M059J (cell line): Measurements from ENCODE around the gene FKBP3. TPM values are rescaled to one million over a fixed set of nuclear protein-coding genes. Genes with fewer than 3 reads are reported as not detected.
"Not testable (repeated sequence)": the region's sequence is repeated elsewhere in the genome, so short reads cannot be mapped to it uniquely, and the experiment has no call there.

ENCODE experiments used
- DNase-seq: peaks from one replicate; pipeline ENCODE4 v3.0.0-alpha.2; 2012; ENCODE audit warnings: low read depth
- total RNA-seq: library from RNA; depleted of rRNA; stranded (reverse); fragments of >200 nt; shearing (Covaris generic); gene quantifications from 2 replicates; pipeline ENCODE4 v1.2.3, GENCODE V29; 2014

Gene FKBP3
- total RNA-seq, 1 experiment from 2014 or later: 64.0 TPM

DNA sequence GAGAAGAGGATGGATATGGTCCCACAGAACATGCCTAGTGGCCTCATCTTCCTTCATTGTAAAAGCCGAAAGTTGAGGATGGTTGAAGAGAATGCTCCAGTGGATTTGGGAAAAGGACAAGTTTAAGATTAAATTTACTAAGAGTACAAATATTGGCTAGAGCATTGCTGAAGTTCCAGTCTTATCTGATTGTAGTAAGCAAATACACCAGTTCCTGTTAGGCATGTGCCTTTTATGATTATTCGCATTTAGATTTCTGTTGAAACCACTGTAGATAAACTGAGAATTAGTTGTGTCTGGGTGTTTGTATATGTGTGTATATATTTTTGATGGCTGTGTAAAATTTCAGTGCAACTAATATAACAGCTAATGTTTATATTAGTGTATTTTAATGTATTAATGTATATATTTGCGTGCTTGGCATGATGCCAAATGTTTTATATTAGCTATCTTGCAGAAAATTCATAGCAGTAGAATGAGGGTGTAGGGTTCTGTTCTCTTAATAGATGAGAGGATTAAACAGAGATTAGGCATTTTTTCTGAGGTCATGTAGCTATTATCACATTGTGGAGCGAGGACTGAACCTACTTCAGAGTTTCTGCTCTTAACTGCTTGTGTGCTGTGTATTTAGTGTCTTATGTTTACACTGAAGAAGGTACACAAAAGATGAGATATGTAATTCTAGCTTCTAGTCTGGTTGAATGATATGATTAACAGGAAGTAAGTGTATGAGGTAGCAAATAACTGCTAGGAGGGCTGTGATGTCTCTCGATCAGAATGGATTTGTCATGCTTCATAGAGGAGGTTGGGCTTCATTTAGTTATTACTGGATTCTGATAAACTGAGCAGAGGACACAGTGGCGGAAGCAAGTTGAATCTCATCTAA lies 21.1 kb downstream of the FKBP3 start:
- no peak for DNase-seq

DNA sequence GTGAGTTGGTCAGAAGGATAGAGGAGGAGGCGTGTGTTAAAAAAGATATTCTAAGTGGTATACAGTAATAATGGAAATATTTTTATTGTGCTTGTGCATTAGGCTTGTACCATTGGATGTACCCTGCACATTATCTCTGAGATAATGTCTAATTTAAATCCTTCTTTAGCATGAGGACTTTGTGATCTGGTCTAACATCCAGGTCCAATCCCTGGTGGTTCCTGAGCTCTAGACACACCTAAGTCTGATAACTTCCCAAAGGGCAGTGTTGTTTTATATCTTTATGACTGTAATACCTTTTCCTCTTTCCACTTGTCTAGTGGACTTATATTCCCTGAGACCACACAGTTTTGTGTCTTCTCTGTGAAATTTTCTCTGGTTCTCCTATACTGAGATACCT lies 29.7 kb downstream of the FKBP3 start:
- no peak for DNase-seq

DNA sequence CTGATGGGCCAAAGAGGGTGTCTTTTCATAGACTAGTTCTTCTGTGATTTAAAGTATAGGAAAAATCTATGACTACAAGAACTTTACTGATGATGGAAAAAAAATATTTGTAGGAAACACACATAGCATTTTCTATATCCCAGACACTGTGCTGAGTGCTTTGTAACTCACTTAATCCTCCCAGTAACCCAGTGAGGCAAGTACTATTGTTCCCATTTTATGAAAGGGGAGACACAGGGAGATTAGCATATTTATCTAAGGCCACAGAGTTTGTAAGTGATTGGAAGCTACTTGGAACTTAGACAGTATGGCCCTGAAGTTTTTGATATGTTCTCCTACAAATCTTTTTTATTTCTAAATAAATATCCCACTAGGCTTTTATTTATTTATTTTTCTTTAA lies 30.5 kb downstream of the FKBP3 start:
- no peak for DNase-seq

DNA sequence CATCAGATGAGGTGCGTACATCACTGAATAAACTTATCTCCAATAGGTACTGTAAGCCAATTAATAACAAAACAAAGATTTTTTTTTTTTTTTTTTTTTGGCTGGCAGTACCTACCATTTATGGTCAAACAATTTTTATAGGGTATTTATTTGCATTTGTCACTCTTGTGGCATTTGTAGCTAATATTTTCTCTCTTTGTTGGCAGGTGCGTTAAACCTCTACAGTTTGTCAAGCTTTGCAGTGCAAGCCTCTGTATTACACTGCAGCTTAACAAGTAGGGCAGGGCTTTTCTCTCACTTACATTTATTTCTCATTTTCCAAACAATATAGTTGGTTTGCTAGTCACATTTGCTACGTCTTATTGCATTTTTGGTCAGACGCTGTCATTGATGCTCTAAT lies 38.1 kb downstream of the FKBP3 start:
- peak; percentile 12 for DNase-seq

DNA sequence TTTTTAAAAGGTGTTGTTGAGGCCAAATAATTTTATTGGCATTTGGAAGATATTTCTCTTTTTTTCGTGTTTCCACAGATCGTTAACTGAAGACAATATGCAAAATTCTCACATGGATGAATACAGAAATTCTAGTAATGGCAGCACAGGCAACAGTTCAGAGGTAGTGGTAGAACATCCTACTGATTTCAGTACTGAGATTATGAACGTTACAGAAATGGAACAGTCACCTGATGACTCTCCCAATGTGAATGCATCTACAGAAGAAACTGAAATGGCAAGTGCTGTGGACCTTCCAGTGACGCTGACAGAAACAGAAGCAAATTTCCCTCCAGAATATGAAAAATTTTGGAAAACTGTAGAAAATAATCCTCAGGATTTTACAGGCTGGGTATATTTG lies 39.1 kb downstream of the FKBP3 start:
- DNase-seq: no peak

DNA sequence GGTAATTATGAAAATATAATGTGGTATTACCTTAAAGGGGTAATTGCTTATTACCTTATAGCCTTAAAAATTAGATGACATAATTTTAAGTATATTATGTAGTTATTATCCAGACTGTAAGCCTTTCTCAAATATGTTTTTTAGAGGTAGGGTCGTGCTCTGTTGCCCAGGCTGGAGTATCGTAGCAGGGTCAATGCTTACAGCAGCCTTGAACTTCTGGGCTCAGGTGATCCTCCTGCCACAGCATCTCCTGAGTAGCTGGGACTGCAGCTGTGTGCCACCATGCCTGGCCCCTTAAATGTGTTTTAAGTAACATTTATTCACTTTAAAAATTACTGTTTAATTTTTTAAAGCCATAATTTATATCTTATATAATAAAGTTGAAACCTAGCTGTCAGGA lies 40.0 kb downstream of the FKBP3 start:
- DNase-seq: no peak

DNA sequence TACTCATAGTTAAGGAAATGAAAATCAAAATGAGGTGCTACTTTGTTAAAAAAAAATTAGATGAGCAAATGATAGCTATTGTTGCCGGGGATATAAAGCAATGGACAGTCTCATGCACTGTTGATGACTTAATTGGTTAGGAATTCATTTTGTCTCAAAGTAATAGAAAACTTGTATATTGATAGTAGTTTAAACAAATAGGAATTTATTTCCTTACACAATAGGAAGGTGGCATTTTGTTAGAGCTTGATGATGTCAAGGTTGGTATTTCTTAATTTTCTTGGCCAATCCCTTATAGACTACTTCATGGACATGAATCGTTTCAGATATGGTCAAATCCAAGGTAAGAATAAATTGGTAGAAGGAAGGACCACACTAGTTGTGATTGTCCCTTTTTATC lies 42.6 kb downstream of the FKBP3 start:
- peak; percentile 44 for DNase-seq

DNA sequence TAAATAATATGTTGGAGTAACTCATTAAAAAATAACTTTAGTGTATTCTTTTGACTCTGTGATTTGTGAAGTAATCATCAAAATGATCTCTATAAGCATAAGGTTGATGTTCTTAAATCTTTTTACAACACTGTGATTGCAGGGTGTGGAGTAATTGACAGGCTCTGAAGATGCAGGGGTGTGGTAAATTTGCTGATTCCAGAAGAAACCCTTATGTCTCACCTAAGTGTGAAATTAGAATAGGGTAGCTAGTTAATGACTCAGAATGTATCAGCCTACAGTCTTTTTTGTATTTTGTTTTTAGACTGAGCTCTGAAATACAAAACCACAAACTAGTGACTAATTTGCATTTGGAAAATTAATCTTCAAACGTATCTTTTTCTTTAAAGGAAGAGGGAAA lies 44.5 kb downstream of the FKBP3 start:
- peak; percentile 69 for DNase-seq

DNA sequence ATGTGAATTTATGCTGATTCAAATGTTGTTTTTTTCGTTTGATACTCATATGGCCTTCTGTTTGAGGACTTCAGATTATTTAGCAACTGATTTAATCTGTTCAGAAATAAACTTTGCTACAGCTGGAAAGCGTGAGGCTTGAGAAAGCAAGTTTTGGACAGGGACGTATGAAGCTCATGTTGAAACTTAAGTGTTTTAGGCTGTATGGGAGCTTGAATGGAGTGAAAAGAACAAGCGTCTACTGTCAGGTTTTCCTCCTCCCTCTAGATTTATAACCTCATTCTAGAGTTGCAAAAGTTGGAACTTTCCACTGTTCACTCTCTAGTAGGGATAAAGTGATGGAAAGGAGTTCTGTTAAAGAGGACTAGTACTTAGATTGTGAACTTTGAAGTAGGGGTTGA lies 49.3 kb downstream of the FKBP3 start:
- DNase-seq: peak; percentile 19

DNA sequence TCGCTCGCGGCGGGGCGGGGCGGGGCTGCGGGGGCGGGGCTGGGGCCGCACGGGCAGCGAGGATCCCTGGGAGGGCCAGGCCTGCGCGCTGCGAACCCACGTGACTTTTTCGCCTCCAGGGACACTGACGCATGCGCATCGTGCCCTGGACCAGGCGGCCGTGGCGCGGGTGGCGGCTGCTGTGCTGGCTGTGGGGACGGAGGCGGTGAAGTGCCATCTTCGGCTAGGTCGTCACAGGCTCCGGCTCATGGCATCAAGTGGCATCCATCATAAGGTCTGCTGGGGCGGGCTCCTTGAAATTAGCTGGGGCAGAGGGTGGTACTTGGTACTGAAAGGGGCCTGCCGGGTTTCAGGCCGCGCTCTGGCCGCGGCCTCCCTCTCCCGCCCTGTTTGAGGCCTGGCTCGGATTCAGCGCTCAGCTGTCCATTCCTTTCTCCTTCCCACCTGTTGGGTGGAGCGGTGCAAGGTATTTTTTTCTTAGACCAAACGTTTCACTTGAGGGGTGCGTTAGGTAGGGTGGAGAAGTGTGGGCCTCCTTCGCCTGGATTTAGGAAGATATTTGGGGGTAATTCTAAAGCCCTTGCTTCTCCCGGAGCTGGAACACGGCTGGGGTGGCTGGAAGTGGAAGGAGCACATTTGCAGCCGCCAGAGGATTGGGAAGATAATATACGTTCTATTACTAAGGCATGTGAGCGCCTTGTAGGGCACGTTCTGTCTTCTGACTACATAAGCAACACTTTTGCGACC lies 50.1 kb downstream of the FKBP3 start, which contains the start of gene PRPF39:
TSS of gene PRPF39 (plus strand) at position 141 of the 747 bp plus-strand sequence. CDS start 11,124 bp downstream, outside the sequence.
- peak; percentile 89 for DNase-seq

DNA sequence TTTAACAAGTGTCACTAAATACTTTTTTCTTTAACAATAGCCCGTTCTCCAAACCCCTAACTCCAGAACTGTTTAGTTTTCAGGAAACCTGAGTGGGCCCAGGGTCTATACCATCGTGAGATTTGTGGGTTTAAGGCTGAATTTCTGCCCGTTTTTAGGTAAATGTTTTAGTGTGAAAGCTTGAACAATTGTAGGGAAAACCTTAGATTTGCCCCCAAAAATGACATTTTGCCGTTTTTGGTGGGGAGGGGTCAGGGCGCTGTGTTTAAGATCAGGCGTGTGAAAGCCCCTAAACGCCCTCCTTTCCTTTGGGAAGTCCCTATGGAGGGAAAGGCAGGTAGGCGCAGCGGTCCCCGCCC lies 50.7 kb downstream of the FKBP3 start:
- DNase-seq: no peak

DNA sequence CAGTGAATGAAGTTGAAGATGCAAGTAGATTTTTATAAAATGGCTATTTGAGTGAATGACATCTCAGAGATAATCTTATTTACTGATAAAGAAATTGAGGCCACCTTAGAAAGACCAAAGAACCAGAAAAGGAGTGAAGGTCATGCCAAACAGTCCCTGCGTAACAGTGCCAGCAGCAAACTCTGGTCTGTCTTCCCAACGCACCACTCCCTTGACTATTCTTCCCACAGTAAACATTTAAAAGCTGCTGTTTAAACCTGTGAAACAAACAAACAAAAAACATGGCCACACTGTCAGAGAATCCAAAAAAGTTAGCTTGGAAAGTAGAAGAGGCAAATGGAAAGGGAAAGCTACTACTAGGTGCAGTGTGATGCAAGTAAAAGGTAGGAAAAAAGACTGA lies 51.9 kb downstream of the FKBP3 start:
- DNase-seq: no peak

DNA sequence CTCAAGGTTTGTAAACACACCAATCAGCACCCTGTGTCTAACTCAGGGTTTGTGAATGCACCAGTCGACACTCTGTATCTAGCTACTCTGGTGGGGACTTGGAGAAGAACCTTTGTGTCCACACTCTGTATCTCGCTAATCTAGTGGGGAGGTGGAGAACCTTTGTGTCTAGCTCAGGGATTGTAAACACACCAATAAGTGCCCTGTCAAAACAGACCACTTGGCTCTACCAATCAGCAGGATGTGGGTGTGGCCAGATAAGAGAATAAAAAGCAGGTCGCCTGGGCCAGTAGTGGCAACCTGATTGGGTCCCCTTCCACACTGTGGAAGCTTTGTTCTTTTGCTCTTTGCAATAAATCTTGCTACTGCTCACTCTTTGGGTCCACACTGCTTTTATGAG lies 53.2 kb downstream of the FKBP3 start:
- not testable (repeated sequence) for DNase-seq

DNA sequence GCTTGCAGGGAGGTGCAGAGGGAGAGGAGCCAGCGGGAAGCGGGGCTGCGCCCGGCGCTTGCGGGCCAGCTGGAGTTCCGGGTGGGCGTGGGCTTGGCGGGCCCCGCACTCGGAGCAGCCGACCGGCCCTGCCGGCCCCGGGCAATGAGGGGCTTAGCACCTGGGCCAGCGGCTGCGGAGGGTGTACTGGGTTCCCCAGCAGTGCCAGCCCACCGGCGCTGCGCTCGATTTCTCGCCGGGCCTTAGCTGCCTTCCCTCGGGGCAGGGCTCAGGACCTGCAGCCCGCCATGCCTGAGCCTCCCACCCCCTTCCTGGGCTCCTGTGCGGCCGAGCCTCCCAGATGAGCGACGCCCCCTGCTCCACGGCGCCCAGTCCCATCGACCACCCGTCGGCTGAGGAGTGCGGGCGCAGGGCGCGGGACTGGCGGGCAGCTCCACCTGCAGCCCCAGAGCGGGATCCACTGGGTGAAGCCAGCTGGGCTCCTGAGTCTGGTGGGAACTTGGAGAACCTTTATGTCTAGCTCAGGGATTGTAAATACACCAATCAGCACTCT lies 53.8 kb downstream of the FKBP3 start:
- DNase-seq: not testable (repeated sequence)

DNA sequence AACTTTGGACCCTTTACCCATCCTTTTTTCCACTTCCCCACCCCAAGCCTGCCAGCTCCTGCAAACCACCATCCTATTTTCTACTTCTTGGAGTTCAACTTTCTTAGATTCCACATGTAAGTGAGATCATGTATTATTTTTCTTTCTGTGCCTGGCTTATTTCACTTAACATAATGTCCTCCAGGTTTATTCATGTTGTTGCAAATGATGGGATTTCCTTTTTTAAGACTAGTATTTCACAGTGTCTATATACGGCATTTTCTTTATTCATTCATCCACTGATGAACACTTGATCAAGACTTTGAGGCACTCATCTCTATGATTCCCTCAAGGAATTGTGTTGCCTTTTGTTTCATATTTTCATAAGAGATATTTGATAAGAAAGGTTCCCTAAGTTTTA lies 56.0 kb downstream of the FKBP3 start:
- DNase-seq: no peak

DNA sequence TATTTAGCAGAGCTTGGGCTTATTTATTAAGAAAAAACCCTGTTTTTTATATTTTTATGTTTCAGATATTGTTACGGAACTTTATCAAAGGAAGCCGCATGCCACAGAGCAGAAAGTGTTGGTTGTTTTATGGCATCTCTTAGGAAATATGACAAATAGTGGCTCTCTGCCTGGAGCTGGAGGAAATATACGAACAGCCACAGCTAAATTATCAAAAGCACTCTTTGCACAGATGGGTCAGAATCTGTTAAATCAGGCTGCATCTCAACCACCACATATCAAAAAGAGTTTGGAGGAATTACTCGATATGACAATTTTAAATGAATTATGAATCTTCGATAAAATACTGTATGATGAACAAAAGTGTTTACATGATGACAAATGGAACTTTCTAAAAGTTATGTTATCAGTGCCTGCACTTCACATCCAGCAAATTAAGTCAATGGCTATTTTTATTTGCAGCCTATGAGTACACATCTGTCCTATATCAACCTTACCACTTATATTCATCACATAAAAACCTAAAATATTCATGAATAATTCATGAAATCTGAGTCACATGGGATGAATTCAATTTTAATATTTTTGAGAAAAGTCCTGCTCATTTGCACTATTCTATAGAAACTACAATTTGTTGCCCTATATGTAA lies 60.9 kb downstream of the FKBP3 start:
- no peak for DNase-seq

DNA sequence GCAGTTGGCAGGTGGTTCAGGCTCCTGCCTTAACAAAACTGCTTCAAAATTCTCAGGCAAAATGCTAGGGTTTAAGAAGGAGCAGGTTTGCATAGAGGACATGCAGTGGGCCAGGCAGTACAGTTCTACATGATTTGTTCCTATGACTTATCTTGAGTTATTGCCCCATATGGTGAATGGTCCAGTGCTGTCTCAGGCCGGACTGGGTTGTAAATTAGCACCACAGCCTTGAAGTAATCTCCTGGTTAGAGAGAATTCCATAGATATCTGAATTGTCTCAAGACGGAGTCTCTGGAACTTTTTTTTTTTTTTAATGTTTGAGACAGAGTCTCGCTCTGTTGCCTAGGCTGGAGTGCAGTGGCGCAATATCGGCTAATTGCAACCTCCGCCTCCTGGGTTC lies 62.2 kb downstream of the FKBP3 start:
- DNase-seq: no peak

DNA sequence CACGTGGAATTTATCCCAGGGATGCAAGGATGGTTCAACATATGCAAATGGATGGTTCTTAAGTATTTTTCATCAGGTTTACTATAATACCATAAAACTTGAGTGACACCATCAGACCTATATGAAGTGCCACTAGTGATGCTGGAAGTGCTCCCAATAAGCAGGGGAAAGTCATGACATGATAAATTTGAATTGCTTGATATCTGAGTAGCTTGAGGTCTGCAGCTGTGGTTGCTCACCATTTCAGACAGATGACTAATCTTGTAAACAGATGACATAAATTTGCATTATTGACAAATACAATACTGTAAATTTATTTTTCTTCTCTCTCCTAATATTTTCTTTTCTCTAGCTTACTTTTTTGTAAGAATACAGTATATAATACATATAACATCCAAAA lies 64.1 kb downstream of the FKBP3 start:
- DNase-seq: peak; percentile 46

DNA sequence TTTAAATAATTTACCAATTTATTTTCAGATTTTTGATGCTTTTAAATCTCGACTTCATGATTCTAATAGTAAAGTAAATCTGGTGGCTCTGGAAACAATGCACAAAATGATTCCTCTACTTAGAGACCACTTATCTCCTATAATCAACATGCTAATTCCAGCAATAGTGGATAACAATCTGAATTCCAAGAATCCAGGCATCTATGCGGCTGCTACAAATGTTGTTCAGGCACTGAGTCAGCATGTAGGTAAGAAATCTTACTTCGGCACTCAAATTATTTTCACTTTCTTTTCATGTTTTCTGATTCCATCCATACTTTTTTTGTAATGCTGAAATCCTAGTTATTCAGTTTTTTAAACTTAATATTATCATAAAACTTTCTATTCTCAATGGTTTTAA lies 65.9 kb downstream of the FKBP3 start:
- no peak for DNase-seq

DNA sequence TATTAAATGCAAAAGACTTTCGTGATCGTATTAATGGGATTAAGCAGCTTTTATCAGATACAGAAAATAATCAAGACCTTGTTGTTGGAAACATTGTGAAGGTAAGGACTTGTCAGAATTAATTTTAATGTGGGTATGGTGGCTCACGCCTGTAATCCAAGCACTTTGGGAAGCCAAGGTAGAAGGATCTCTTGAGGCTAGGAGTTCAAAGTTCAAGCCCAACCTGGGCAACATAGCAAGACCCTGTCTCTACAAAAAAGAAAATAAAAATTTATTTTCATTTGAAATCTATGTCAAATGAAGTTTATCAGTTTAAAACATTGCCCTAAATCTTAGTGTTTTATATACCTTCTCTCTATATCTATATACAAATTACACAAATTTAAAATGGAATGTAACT lies 67.6 kb downstream of the FKBP3 start:
- no peak for DNase-seq

DNA sequence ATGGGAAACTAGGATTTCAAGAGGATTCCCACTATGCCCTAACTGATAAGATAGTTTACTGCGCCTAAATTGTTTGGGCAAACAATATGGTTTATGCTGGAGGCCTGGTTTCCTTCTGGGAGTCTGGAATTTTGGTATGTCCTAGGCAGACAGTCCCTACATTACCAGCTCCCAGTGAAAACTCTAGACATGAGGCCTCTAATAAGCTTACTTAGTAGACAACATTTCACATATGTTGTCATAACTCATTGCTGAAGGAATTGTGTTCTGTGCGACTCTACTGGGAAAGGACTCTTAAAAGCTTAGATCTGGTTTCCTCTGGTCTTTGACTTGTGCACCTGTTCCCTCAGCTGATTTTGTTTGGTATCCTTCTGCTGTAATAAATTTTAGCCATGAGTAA lies 68.3 kb downstream of the FKBP3 start:
- no peak for DNase-seq
